Heart left ventricle (tissue), 13 donors: ENCODE data around the gene UBE2E2.

ENCODE experiments used
- POLR2A ChIP-seq, 2 donors: fragments of 450-650 bp; IDR thresholded peaks; one replicate each; pipeline ENCODE4 v1.6.1; 2017; ENCODE audit warnings: antibody characterized with exemption in 2 of 2, mild to moderate bottlenecking in 2 of 2, moderate library complexity in 2 of 2
- TF ChIP-seq, protein P1 (sequence below), 12 donors: fragments of 200-600 bp; sonication (generic) in 4 of 12; IDR thresholded peaks; one replicate each; pipeline versions ENCODE4 v1.5.0 to v1.8.0; 2018 to 2022; ENCODE audit warnings: antibody characterized with exemption in 12 of 12, mild to moderate bottlenecking in 5 of 12
- donor health status: ischemic (EF 13 %, LVEDD 7.1; RV severe dilation, severe dysfunction).
- donor health status: DM: no; HTN: yes; CAD: no.
- donor health status: DM: no; HTN: no; CAD: no.
- donor health status: ischemic (EF 25% LVEDD 6.9; RV normal size, moderate dysfunction).
- donor health status: ischemic (EF 25% LVEDD 5.7; RV mildly dilated, moderate dysfunction).
- donor health status: ischemic (EF 35%, LVEDD 5.7; RV mildly dilated, moderate dysfunction).
- donor health status: nonischemic (EF 11% LVEDD 7.7; RV severe dilation, severe dysfunction).
- donor health status: DM: yes; HTN: yes; CAD: no.
- donor health status: PGD.
- donor health status: ischemic (EF 29% LVEDD 5.4; RV normal size, mild dysfunction).
- donor health status: nonischemic (EF 23%, LVEDD 6.1; RV moderate dilation, normal function).

DNA sequence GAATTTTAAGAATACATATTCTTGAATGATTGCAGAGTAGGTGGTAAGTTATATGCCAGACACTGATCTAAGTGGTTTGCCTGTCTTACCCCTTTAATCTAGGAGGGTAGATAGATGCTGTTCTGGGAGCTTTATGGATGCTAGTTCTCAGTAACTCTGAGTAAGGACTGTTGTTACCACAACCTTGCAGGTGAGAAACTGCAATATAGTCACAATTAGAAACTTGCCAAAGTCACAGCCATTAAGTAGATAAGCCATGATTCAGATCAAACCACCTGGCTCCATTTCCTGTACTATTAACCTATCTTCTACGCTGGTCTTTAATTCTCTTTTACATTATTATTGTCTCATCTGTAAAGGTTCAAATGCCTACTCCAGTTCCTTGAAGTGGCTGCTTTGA lies 46.8 kb downstream of the UBE2E2 start:
- TF ChIP-seq, protein P1, sequence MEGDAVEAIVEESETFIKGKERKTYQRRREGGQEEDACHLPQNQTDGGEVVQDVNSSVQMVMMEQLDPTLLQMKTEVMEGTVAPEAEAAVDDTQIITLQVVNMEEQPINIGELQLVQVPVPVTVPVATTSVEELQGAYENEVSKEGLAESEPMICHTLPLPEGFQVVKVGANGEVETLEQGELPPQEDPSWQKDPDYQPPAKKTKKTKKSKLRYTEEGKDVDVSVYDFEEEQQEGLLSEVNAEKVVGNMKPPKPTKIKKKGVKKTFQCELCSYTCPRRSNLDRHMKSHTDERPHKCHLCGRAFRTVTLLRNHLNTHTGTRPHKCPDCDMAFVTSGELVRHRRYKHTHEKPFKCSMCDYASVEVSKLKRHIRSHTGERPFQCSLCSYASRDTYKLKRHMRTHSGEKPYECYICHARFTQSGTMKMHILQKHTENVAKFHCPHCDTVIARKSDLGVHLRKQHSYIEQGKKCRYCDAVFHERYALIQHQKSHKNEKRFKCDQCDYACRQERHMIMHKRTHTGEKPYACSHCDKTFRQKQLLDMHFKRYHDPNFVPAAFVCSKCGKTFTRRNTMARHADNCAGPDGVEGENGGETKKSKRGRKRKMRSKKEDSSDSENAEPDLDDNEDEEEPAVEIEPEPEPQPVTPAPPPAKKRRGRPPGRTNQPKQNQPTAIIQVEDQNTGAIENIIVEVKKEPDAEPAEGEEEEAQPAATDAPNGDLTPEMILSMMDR (IDR thresholded peaks at IDR 0.05): no peak
- no peak for TF ChIP-seq POLR2A (IDR thresholded peaks at IDR 0.05)
